T-helper 2 cell (primary cell): ENCODE results near the gene NID2.

Experiments
- DNase-seq, 5 experiments: peaks; one replicate each; pipeline versions ENCODE4 v3.0.0 to v3.0.0-alpha.2; 2012 to 2022

Gene NID2

GRCh38 chr14:52055167-52055566 is 13.7 kb downstream of the NID2 start:
- DNase-seq: no peak

GRCh38 chr14:52054678-52055077 is 14.2 kb downstream of the NID2 start:
- no peak for DNase-seq

- no peak for DNase-seq
Observed at GRCh38 chr14:52053044-52053443, 15.8 kb downstream of the NID2 start.

DNA sequence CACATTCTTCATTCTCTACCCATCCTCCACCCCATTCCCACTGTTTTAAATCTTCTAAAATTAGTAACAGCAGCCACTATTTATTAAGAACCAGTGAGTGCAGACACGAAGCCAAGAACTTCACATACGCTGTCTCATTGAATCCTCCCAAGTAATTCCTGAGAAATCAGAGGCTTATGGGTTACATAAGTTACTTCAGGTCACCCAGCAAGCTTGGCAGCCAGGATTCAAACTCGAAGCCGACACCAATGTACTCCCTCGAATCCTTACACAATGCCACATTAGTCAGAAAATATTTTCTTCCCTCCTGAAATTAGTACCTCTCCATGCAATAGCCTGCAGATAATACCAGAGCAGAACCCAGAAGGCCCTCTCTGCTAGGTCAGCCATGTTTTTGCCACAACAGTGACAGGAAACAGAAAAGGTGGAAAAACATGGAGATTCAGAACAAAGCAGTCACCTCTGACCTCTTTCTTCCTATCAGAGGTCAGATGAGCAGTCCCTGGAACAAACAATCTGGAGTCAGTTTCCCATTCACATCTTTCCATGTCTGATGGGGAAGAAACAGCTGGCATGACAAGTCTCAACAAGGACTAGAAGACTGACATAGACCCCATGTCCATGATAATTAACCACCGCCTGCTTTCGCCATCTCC is 16.4 kb downstream of the NID2 start:
- DNase-seq: no peak

- DNase-seq: no peak
Observed at GRCh38 chr14:52051871-52052270, 17.0 kb downstream of the NID2 start.

- DNase-seq: no peak
Observed at GRCh38 chr14:52051251-52051650, 17.6 kb downstream of the NID2 start.

DNA sequence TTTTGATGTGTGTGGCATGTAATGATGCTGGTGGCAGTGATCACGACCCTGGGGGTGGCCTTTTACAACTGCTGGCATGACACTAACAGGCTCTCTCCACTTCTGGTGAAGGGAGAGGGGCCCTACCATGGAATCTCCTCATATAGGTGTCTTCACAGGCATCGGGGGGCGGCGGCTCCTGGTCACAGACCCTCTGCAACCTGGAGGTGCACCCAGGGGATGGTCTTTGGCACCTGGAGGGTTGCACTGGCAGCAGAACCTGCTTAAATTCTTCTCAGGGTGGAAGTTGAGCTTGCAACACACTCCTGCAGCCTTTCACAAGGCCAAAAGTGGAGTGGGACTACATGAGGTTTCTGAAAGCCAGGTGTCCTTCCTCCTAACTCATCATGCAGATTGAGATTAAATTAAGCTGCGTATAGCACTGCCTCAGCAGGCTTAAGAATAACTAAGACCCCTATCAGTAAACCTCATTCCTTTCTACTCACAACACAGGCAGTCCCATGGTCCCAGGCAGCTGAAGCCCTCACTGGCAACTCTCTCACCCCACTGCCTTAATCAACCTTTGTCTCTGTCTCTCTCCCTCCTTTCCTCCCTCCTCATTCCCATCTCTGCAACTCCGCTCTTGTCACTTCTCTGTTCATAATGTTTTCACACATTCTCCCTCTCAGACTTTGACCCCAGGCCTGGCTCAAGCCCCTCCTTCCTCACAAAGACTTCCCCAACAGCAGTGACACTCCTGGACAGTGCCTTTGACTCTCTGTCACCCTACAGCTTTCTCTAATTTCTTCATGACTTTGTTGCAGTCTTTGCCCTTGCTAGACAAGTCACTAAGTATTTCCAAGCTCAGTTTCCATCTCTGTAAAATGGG is 18.9 kb downstream of the NID2 start:
- DNase-seq: no peak

GRCh38 chr14:52049271-52049670 is 19.6 kb downstream of the NID2 start:
- DNase-seq: no peak

DNA sequence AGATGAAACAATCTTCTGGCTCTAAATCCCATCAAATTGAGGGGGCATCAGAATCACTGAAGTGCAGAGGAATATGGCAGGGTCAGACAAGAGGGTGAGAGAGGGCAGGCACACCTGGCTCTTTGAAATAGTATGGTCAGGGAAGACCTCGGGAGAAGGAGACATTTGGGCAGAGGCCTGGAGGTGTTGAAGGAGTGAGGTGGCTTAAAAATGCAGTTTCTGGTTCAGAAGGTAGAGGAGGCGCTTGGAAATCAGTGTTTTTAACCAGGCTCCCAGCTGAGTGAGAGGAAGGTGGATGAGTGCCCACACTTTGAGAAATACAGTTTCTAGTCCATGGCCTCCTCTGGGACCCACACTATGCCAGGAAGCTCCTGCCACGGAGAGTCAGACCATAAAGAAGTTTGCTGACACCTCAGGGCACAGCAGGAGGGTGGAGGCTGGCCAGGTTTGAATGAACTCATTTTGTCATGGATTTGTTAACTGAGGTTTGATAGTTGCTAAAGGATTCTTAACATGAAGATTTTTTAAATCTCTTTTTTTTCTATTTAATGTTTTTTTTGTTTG is 20.1 kb downstream of the NID2 start:
- no peak for DNase-seq

- no peak for DNase-seq
Observed at GRCh38 chr14:52048116-52048515, 20.7 kb downstream of the NID2 start.

DNA sequence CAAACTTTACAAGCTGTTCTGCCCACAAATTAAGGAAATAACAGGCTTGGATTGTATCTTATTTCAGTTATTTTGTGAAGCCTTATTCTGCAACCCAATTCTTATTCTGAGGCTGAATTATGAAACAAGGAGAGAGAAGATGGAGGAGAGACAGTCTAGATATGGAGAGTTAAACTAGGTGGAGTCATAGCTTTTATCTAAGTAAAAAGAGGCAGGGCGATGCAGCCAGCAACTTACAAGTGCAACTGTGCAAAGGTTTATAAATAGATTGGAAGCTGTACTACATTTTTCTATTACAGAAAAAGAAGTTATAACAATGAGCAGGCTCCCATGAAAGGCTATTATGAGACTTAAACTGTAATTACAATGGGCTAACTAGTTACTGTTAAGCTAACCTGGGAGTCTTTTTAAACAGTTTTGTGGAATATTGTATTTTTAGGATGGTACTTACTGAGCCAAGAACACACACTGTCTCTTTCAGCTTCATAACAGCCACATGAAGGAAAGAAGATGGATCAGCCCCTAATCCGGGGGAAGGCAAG is 22.4 kb downstream of the NID2 start:
- no peak for DNase-seq

DNA sequence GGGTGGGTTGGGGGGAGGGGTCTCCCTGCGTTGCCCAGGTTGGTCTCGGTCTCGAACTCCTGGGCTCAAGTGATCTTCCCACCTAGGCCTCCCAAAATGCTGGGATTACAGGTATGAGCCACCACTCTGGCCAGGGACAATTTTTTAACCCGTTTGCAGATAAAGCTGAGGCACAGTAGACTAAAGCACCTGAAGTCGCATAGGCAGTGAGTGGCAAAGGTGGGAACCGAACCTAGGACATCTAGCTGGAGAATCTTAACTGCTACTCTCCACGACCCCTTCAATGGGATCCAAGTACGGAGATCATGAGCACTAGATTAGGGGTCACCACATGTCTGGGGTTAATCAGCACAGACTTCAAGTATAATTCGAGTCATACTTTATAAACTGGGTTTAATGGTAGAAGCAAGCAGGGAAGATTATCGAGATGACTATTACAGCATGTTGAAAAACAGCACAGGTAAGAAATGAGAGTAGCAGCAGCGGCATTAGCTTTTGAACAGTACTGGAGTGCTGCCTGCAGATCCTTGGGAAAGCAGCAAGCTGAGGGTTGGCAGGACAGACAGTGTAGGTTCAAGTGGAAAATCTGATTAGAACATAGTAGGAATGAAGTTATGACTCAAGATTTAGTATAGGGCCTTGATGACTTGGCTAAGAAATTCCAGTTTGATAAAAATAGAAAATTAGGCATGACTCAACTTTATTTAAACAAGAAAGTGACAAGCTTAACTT is 23.9 kb downstream of the NID2 start:
- no peak for DNase-seq

GRCh38 chr14:52043690-52044089 is 25.2 kb downstream of the NID2 start:
- peak in 3 of 5 experiments; percentile 5 to 38 (median 10) for DNase-seq

DNA sequence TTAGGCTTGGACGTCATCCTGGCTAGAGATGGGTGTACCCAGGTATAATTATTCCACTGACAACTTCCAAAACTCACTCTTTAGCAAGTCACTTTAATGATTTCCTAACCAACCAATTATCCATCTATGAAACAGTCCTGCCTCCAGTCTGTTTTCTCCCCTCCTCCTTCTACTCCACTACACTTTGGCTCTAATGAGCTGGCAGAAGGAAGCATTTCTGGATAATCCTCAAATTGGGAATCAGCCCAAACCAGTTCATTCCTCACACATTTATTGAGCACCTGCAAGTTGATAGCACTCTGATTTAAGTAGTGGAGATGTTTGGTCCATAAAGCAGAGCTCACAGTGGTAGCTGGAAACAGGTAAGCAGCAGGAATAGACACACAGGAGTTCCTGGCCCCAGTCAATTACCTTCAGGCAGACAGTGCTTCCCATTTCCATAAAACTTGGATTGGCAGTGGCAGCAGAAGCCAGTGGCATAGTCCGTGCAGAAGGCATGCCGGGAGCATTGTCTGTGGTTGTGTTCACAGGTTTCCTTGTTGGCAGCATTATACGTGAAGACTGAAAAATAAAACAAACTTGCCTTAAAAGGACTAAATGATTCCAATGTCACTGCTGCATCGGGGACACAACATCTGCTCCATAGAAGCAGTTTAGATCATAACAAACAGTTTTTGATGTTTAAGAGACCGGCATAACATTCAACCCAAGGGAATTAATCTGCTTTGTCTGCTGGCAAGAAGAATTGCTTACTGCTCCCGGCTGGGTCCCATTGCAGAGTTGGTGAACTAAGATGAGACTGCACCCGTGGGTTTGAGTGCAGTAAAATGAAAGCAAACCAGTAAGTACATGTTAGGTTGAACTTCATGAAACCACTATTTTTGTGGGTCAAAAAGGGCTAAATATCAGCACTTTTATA is 26.2 kb downstream of the NID2 start:
- no peak for DNase-seq

GRCh38 chr14:52040598-52040997 is 28.3 kb downstream of the NID2 start:
- no peak for DNase-seq

DNA sequence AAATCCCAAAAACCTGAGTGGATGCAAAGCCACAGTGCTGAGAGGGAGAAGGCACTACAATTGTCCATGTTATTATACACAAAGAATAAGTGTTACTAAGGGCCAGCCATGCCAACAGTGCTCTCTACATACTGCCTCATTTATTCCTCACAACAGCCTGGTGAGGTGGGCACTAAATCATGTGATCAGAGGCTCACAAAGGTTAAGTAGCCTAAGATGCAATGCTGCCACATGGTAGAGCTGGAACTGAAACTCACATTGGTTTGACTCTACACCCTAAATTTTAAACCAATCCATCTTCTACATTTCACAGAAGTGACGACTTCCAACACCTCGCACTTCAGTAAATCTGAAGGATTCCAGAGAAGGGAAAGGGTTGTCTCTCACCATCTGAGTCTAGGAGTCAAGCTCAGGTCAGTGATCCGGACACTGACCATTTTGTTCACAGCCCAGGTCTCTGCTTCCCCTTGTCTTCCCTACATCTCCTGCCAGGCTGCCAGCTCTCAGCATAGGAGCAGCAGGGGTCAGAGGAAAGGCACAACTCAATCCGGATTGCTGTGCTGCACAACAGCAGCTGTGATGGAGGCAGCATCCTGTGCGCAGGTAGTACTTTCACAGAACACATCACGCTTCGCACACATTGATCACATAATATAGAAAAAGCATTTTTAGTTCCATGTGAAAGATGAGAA is 29.6 kb downstream of the NID2 start:
- no peak for DNase-seq

DNA sequence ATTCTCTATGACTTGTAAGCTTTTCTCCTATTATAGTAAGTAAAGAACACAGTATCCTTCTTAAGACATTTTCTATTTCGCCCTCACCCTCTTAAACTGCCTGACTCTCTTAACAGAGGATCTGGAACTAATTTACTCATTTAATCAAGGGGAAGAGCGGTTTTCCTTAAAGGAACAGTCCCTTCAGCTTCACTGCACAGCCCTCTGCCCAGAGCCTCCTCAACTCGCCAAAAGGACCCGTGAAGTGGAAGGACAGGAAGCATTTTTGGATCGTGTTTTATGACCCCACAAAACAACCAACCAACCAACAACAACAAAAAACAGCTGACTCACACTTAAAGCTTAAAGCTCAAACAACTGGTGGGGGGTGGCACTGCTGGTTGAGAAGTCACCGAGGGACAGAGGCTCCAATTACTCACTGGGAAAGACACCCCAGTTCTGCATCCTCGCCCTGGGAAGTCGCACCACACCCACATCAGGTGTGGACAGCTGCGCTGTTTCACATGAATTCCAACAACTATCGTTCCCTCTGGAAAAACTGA is 35.7 kb downstream of the NID2 start:
- DNase-seq: no peak

DNA sequence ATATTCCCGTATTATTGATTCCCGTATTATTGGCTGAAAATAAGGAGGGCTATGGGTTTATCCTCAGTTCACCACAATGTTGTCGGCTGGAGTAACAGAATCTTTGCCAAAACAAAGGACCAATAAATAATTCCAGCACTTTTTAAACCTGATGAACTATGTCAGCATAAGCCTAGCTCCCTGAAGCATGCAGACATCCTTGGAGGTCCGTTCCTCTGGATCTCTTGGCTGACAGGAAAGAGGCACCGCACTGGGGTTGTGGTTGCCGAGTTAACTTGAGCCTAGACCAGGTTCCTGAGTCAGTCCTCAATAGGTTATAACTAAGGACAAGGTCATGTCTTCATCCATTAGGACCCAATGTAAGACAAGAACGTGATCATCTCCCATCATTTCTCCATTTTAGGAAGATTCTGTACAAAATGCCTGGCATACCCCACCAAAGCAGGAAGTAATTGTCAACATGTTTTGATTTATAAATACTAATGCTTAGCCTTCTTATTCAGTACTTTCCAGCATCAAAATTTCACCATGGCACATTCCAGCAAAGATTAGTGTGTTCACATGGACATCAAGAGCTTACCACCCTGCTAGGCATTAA is 36.6 kb downstream of the NID2 start:
- DNase-seq: no peak

DNA sequence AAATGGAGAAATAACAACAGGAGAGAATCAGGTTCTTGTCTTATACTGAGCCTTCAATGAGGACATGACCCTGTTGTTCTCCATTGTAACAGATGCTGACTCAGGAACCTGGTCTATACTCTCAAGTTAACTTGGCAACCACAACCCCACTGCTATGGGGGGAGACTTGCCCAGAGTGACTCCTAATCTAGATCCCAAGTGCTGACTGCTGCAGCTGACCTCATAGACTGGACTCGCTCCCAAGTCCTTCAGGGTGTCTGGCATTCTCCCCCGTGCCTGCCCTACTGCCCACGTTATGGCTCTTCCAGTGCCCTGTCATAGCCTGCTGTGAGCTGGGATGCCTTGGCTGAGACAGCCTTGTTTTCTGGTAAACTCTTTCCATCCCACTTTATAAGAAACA is 37.1 kb downstream of the NID2 start:
- no peak for DNase-seq

DNA sequence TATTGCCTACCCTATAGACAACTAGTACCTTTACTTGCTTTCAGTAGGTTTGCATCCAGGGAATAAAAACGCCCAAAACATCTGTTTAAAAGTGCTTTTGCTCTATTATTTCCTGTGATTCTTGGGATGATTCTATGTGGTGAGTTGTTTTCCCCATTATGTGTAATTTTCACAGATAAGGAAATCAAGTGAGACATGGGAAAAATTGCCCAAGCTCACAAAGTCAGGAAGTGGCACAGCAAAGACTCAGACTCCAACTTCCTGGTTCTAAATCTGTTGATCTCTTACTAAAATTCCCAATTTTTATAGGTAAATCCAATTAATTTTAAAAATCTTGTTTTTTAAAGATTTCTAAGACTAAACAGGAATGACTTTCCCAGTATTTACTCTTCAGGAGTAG is 39.0 kb downstream of the NID2 start:
- no peak for DNase-seq

- DNase-seq: no peak
Observed at GRCh38 chr14:52026901-52027300, 42.0 kb downstream of the NID2 start.
